ENCODE data around the gene FAM153A. TPM values are rescaled to one million over a fixed set of nuclear protein-coding genes. Genes with fewer than 3 reads are reported as not detected.
"Not testable (repeated sequence)": the region's sequence is repeated elsewhere in the genome, so short reads cannot be mapped to it uniquely, and the experiment has no call there.

The FAM153A gene
- total and polyA plus RNA-seq, 2 of the 4 experiments (the other 2 are of a cell fraction), result not detected

DNA sequence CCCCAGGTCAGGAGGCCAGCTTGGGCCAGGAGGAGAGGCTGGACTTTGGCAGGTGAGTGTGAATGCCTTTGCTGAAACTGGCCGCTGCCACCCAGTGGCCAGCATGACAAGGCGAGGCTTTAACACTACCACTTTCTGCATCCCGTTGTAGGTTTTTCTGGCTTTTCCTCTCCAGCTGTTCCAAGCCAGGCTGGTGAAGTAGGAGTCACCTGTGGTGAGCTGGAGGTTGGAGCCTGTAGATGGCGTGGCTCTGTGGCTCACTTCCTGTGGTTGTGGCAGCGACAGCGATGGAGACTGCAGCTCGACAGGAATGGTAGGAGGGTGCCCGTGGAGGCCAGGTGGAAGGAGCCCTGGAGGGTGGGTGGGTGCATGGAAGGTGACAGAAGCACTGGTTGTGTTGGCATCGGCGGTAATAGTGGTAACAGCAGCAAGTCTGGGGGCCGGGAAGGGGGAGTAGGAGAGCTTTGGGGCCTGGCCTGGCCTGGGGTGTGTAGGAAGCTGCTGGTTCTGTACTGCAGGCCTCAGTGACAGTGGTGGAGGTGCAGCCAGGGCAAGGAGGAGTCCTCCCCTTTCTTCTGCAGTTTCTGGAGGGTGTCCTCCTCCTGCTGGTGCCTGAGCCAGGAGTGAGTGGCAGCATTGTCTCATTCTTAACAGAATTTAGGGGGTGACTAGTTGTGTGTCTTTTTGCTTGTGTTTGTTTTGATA lies 26.7 kb upstream of the FAM153A start:
- H3K23ac ChIP-seq (ENCODE audit: low read depth, low read length); POLR2A ChIA-PET (ENCODE audit: unreplicated experiment); H3K14ac ChIP-seq (replicated peaks; ENCODE audit: low read depth, low read length); H3K9me3 ChIP-seq (ENCODE audit: control insufficient read depth, insufficient read depth, low read length); H3K27ac ChIP-seq (ENCODE audit: insufficient read depth, low read length); H2AK9ac ChIP-seq (replicated peaks; ENCODE audit: low read depth, low read length, poor library complexity); H3K79me1 ChIP-seq (ENCODE audit: low read depth in 1 of 2, low read length in 2 of 2); H3K9me1 ChIP-seq (ENCODE audit: insufficient read depth, low read length); H3K36me3 ChIP-seq (ENCODE audit: control insufficient read depth, insufficient read depth, low read length); H2BK120ac ChIP-seq (ENCODE audit: low read depth, low read length); intact Hi-C loops (cut with micrococcal nuclease); H3K4ac ChIP-seq (ENCODE audit: low read depth, low read length); H2BK20ac ChIP-seq (ENCODE audit: low read depth, low read length); DNase-seq; H3K27me3 ChIP-seq (ENCODE audit: control insufficient read depth, insufficient read depth, low read length); in situ Hi-C loops (cut with MboI; ENCODE audit: low sequenced_read_pairs); H2AFZ ChIP-seq (replicated peaks; ENCODE audit: low read length, poor library complexity); H2BK15ac ChIP-seq (ENCODE audit: low read depth, low read length); H3K56ac ChIP-seq (ENCODE audit: extremely low read depth, insufficient read depth, low read length); H3K4me3 ChIP-seq (ENCODE audit: insufficient read depth, low read depth, low read length); H2BK5ac ChIP-seq (ENCODE audit: low read depth, low read length, poor library complexity, severe bottlenecking); H3K9ac ChIP-seq (ENCODE audit: low read depth, low read length); H3K18ac ChIP-seq (ENCODE audit: low read depth, low read length); H4K91ac ChIP-seq (ENCODE audit: insufficient read depth, low read depth, low read length); dilution Hi-C loops (cut with HindIII; ENCODE audit: low sequenced_read_pairs, unreplicated experiment); H4K8ac ChIP-seq (ENCODE audit: low read depth in 2 of 2, low read length in 2 of 2); BruUV-seq (replicated peaks); H4K5ac ChIP-seq (ENCODE audit: low read depth, low read length); H3K4me1 ChIP-seq (ENCODE audit: control insufficient read depth, insufficient read depth, low read length); H2AK5ac ChIP-seq (ENCODE audit: low read depth, low read length); CTCF ChIA-PET; H4K20me1 ChIP-seq (ENCODE audit: insufficient read depth, low read length); H3K4me2 ChIP-seq (ENCODE audit: low read depth, low read length): not testable (repeated sequence)
- WGBS, 2 experiments (ENCODE audit: extremely low coverage in 2 of 2, insufficient read length in 1 of 2), result no CpG with 5 or more reads among the region's 11 CpGs
- peak; percentile 63 for ATAC-seq (ENCODE audit: low read depth)

DNA sequence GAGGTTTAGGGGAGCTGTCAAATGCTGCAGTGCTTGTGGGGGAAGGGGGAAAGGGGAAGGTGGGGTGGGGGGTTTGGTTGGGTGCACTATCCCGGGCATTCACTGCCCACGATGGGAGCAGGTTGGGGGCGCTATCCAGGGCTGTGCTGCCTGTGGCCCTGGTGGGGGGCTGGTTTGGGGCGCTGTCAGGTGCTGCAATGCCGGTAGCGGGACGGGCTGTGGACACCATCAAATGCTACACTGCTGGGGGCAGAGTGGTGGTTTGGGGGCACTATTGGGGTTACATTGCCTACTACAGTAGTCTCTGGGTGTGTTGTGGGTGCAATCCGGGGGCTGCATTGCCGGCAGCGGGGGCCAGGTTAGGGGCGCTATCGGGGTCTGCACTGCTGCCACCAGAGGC lies 25.7 kb upstream of the FAM153A start:
- H2BK15ac ChIP-seq (ENCODE audit: low read depth, low read length); H3K9me1 ChIP-seq (ENCODE audit: insufficient read depth, low read length); dilution Hi-C loops (cut with HindIII; ENCODE audit: low sequenced_read_pairs, unreplicated experiment); H3K56ac ChIP-seq (ENCODE audit: extremely low read depth, insufficient read depth, low read length); H3K4me3 ChIP-seq (ENCODE audit: insufficient read depth, low read depth, low read length); H2BK5ac ChIP-seq (ENCODE audit: low read depth, low read length, poor library complexity, severe bottlenecking); H2AFZ ChIP-seq (replicated peaks; ENCODE audit: low read length, poor library complexity); H3K79me1 ChIP-seq (ENCODE audit: low read depth in 1 of 2, low read length in 2 of 2); H3K9me3 ChIP-seq (ENCODE audit: control insufficient read depth, insufficient read depth, low read length); H3K36me3 ChIP-seq (ENCODE audit: control insufficient read depth, insufficient read depth, low read length); CTCF ChIA-PET; ATAC-seq (ENCODE audit: low read depth); H2BK120ac ChIP-seq (ENCODE audit: low read depth, low read length); H3K14ac ChIP-seq (replicated peaks; ENCODE audit: low read depth, low read length); BruUV-seq (replicated peaks); H3K9ac ChIP-seq (ENCODE audit: low read depth, low read length); H3K4ac ChIP-seq (ENCODE audit: low read depth, low read length); H3K4me1 ChIP-seq (ENCODE audit: control insufficient read depth, insufficient read depth, low read length); H3K27me3 ChIP-seq (ENCODE audit: control insufficient read depth, insufficient read depth, low read length); H2AK5ac ChIP-seq (ENCODE audit: low read depth, low read length); H3K4me2 ChIP-seq (ENCODE audit: low read depth, low read length); H2AK9ac ChIP-seq (replicated peaks; ENCODE audit: low read depth, low read length, poor library complexity); in situ Hi-C loops (cut with MboI; ENCODE audit: low sequenced_read_pairs); H4K5ac ChIP-seq (ENCODE audit: low read depth, low read length); H4K91ac ChIP-seq (ENCODE audit: insufficient read depth, low read depth, low read length); POLR2A ChIA-PET (ENCODE audit: unreplicated experiment); H3K18ac ChIP-seq (ENCODE audit: low read depth, low read length); H2BK20ac ChIP-seq (ENCODE audit: low read depth, low read length); H4K8ac ChIP-seq (ENCODE audit: low read depth in 2 of 2, low read length in 2 of 2); intact Hi-C loops (cut with micrococcal nuclease); DNase-seq; H3K27ac ChIP-seq (ENCODE audit: insufficient read depth, low read length); H3K23ac ChIP-seq (ENCODE audit: low read depth, low read length); H4K20me1 ChIP-seq (ENCODE audit: insufficient read depth, low read length): not testable (repeated sequence)
- 95% methylated on average over 4 of the region's 12 CpGs; no CpG with 5 or more reads in 1 of the 2 experiments for WGBS, 2 experiments (ENCODE audit: extremely low coverage in 2 of 2, insufficient read length in 1 of 2)

All from IMR-90 (cell line).